ENCODE results near the gene PIK3R5. TPM values are rescaled to one million over a fixed set of nuclear protein-coding genes. Genes with fewer than 3 reads are reported as not detected.

PIK3R5 gene
- total RNA-seq, 2 experiments from 2014 or later, result 46.7 to 50.4 TPM

DNA sequence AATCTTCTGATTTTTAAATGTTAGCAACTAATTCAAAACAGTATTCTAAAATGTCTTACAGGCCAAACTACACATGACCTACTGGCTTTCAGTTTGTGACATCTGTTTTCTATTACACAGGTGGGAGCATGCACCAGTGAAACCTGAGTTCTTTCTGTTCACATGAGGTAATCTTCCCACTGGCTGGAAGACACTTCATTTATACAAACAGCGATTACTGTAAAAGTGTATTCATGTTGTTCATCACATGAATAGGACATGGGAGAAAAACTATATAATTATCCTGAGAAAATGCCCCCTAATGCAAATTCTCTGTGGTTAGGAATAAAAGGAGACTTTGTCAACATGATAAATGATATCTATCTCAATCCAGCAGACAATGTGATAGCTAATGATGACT, 11.1 kb upstream of the PIK3R5 start:
- CTCF ChIA-PET, result interaction anchor here (1.5 kb wide), 1 partner anchor 21 kb away, joined by 4 read pairs; no protein-coding TSS in a partner anchor
- H3K4me3 Mint-ChIP-seq, result no peak overlapping the region
- H3K4me1 Mint-ChIP-seq (ENCODE audit: low read depth), result peaks cover 6% of the 10 kb centered on the region
- TF ChIP-seq CTCF (IDR thresholded peaks at IDR 0.05), result no peak
- intact Hi-C loops (cut with micrococcal nuclease), result no loop called here
- no peak for DNase-seq
- no peaks in the 10 kb centered on the region for H3K36me3 Mint-ChIP-seq (ENCODE audit: low read depth)
- no peaks in the 10 kb centered on the region for H3K9me3 Mint-ChIP-seq
- POLR2A ChIA-PET, result interaction anchor here (0.7 to 1.2 kb wide), 2 partner anchors 9 to 22 kb away, joined by 3 to 5 read pairs; no protein-coding TSS in a partner anchor
- no peak for ATAC-seq
- H3K27me3 Mint-ChIP-seq, result no peaks in the 10 kb centered on the region
- no peak overlapping the region for H3K27ac Mint-ChIP-seq

DNA sequence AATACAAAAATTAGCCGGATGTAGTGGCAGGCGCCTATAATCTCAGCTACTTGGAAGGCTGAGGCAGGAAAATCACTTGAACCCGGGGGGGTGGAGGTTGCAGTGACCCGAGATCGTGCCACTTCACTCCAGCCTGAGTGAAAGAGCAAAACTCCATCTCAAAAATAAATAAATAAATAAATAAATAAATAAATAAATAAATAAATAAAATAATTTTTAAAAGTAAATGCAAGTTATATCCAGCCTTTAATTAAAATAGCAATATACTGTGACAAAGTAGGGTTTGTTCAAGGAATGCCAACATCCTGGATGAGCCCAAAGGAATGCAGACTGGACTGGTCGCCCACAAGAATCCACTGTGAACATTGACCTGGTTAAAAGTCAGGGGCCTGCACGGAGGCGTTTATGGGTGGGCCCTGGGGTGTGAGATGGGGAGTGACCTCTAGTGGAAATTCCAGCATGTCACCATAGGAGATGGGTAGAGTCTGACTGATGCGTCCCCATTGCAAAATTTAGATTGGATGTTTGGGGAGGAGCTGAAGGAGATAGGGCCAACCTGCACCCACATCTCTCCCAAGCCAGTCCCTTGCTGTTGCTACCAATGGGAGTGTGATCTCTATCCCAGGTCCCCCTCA, 9.7 kb upstream of the PIK3R5 start:
- Mint-ChIP-seq H3K4me3 (no peak overlapping the region), H3K36me3 (ENCODE audit: low read depth) (no peaks in the 10 kb centered on the region), H3K4me1 (ENCODE audit: low read depth) (peaks cover 6% of the 10 kb centered on the region), H3K9me3 (peaks cover 4% of the 10 kb centered on the region), H3K27ac (no peak overlapping the region), H3K27me3 (no peaks in the 10 kb centered on the region)
- no peak for DNase-seq
- ChIA-PET POLR2A (interaction anchor here (1.1 to 1.2 kb wide), 2 partner anchors 8 to 10 kb away, joined by 3 to 5 read pairs; no protein-coding TSS in a partner anchor), CTCF (interaction anchor here (1.2 to 1.4 kb wide), 2 partner anchors 10 to 20 kb away, joined by 4 to 6 read pairs; no protein-coding TSS in a partner anchor)
- no peak for TF ChIP-seq CTCF (IDR thresholded peaks at IDR 0.05)
- ATAC-seq, result no peak
- intact Hi-C loops (cut with micrococcal nuclease), result no loop called here

DNA sequence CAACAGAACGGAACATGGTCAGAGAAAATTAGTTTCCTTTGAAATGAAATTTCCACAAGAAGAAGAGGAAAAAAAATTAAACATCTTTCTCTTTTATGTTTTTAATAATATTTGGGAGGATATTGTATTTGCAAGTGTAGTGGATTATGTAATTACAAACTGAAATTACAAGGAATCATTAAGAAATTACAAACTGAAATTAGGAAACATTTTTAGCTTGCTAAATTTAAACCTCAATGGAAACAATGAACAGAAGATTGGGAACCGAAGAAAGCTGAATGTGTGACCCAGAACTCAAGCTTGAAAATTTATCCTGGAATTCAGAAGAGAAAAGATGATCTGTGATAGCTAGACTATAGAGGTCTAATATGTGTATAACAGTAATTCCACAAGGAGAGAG, 4.4 kb upstream of the PIK3R5 start:
- ChIA-PET CTCF (no interaction called here), POLR2A (no interaction called here)
- ATAC-seq (no peak), DNase-seq (no peak)
- peaks cover 20% of the 10 kb centered on the region for H3K4me1 Mint-ChIP-seq (ENCODE audit: low read depth)
- no peak overlapping the region for H3K27ac Mint-ChIP-seq
- peaks cover 19% of the 10 kb centered on the region for H3K9me3 Mint-ChIP-seq
- peaks cover 12% of the 10 kb centered on the region for H3K36me3 Mint-ChIP-seq (ENCODE audit: low read depth)
- no peak for TF ChIP-seq CTCF (IDR thresholded peaks at IDR 0.05)
- H3K4me3 Mint-ChIP-seq, result no peak overlapping the region
- intact Hi-C loops (cut with micrococcal nuclease), result no loop called here
- no peaks in the 10 kb centered on the region for H3K27me3 Mint-ChIP-seq

- Mint-ChIP-seq H3K27me3 (no peaks in the 10 kb centered on the region), H3K4me3 (no peak overlapping the region), H3K9me3 (peaks cover 19% of the 10 kb centered on the region), H3K4me1 (ENCODE audit: low read depth) (peaks cover 25% of the 10 kb centered on the region), H3K36me3 (ENCODE audit: low read depth) (peaks cover 19% of the 10 kb centered on the region), H3K27ac (peak overlapping the region; percentile 22)
- intact Hi-C loops (cut with micrococcal nuclease), result no loop called here
- POLR2A ChIA-PET, result interaction anchor here (0.6 kb wide), 1 partner anchor 371 kb away, joined by 3 read pairs; no protein-coding TSS in a partner anchor
- no peak for TF ChIP-seq CTCF (IDR thresholded peaks at IDR 0.05)
- no peak for DNase-seq
- no peak for ATAC-seq
- CTCF ChIA-PET, result no interaction called here
Observed at GRCh38 chr17:8968503-8968902, 3.0 kb upstream of the PIK3R5 start.

DNA sequence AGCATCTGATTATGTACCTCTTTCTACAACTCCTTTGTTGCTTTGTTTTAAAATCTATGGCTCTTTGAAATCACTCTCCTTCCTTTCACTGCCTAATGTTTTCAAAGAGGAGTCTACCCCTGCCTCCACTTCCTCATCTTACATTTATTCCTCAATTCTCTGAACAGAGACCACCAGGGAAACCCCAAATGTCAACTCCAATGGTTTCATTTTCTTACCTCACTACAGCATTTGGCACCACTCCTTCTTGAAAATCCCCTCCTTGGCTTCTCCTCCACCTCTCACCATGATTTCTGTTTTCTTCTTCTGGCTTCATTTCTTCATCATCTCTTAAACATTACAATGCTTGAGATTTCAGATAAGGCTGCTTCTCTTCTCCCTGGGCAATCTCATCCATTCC, 2.4 kb upstream of the PIK3R5 start:
- Mint-ChIP-seq H3K27me3 (no peaks in the 10 kb centered on the region), H3K36me3 (ENCODE audit: low read depth) (peaks cover 23% of the 10 kb centered on the region), H3K4me3 (peak overlapping the region; percentile 3), H3K27ac (peak overlapping the region; percentile 22), H3K9me3 (peaks cover 19% of the 10 kb centered on the region), H3K4me1 (ENCODE audit: low read depth) (peaks cover 31% of the 10 kb centered on the region)
- TF ChIP-seq CTCF (IDR thresholded peaks at IDR 0.05), result no peak
- CTCF ChIA-PET, result no interaction called here
- no peak for ATAC-seq
- POLR2A ChIA-PET, result interaction anchor here (1.0 kb wide), 1 partner anchor 8 kb away, joined by 3 read pairs; no protein-coding TSS in a partner anchor
- DNase-seq, result no peak
- intact Hi-C loops (cut with micrococcal nuclease), result no loop called here
